Stimulated activated CD4-positive, alpha-beta T cell treated with anti-CD3 and anti-CD28 coated beads, Interleukin-4, amount 100 ng/mL, for 4 hours (primary cell): ENCODE measurements around the gene NPHP4.

ENCODE experiments used
- DNase-seq, 2 experiments: peaks; one replicate each; pipeline ENCODE4 v3.0.0-alpha.2; 2020

NPHP4 gene

GRCh38 chr1:5969168-5969567 lies 23.1 kb downstream of the NPHP4 start:
- DNase-seq: no peak

- DNase-seq: no peak
Observed at GRCh38 chr1:5968161-5968736, 24.0 kb downstream of the NPHP4 start.

- no peak for DNase-seq
Observed at GRCh38 chr1:5967351-5968160, 24.7 kb downstream of the NPHP4 start.

GRCh38 chr1:5966543-5967205 lies 25.6 kb downstream of the NPHP4 start:
- no peak for DNase-seq

- DNase-seq: no peak
Observed at GRCh38 chr1:5965586-5966131, 26.6 kb downstream of the NPHP4 start.

- DNase-seq: no peak
Observed at GRCh38 chr1:5962265-5963105, 29.7 kb downstream of the NPHP4 start.

- no peak for DNase-seq
Observed at GRCh38 chr1:5961601-5962000, 30.6 kb downstream of the NPHP4 start.

GRCh38 chr1:5960336-5960735 lies 31.9 kb downstream of the NPHP4 start:
- no peak for DNase-seq

GRCh38 chr1:5959667-5960230 lies 32.5 kb downstream of the NPHP4 start:
- DNase-seq: no peak

- DNase-seq: no peak
Observed at GRCh38 chr1:5959087-5959486, 33.1 kb downstream of the NPHP4 start.

- no peak for DNase-seq
Observed at GRCh38 chr1:5956022-5956830, 36.0 kb downstream of the NPHP4 start.

GRCh38 chr1:5955479-5955977 lies 36.7 kb downstream of the NPHP4 start:
- DNase-seq: no peak

- DNase-seq: no peak
Observed at GRCh38 chr1:5954964-5955363, 37.3 kb downstream of the NPHP4 start.

GRCh38 chr1:5953386-5953785 lies 38.8 kb downstream of the NPHP4 start:
- no peak for DNase-seq

- no peak for DNase-seq
Observed at GRCh38 chr1:5951846-5952410, 40.3 kb downstream of the NPHP4 start.

GRCh38 chr1:5950994-5951785 lies 41.0 kb downstream of the NPHP4 start:
- no peak for DNase-seq

- DNase-seq: no peak
Observed at GRCh38 chr1:5950201-5950895, 41.9 kb downstream of the NPHP4 start.

- no peak for DNase-seq
Observed at GRCh38 chr1:5949761-5950100, 42.5 kb downstream of the NPHP4 start.

- DNase-seq: no peak
Observed at GRCh38 chr1:5949085-5949760, 43.0 kb downstream of the NPHP4 start.
